ENCODE measurements around the gene ACADM.

Gene ACADM

DNA sequence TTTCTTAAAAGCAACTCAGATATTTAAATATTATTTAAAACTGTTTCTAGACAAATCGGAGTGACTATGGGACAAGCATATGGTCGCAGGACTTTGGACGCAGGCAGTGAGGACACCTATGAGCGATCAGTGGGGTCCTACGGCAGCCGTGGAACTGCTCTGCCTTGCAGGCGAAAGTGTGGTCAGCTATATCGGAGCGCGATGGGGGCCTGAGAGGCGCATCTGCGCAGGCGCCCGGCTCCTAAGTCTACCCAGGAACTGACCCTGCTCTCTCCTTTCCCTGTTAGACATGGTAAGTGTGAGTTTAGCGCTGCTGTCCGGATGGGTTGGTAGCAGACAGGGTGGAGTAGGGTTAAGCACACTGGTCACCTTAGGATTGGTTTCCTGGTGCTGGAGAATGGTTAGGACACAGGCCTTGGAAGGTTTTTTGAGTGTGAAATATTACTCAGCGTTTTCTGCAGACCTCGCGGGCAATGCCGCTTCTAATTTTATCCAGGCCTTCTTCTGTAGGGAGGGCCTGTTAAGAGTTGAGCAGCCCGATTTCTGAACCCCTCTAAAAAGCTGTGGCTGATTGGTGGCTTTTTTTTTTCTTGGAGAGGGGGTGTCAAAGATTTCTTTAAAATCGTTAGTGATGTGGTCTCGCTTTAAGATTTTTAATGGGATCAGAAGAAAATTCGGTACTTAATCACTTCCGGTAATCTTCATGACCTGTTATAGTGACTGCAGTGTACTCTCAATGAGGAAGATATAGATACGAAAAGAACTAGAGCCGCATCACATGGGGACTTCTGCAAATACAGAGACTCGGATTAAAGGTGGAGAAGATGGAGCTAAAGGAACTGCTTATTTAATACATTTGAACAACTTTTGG, 61.7 kb downstream of the ACADM start, which contains the start of gene RABGGTB:
Gene RABGGTB (plus strand): TSS at position 274 of the 871 bp plus-strand sequence. CDS start 16 bp downstream, at position 290.
- no peak for TF ChIP-seq CTCF (conservative IDR thresholded peaks at IDR 0.05; ENCODE audit: low read depth, low read length)
- H3K4me3 ChIP-seq (ENCODE audit: low read depth, low read length), result peak within 1 kb of the TSS; percentile 64
- DNase-seq (ENCODE audit: low read depth), result peak; percentile 98

- no peak for TF ChIP-seq CTCF (conservative IDR thresholded peaks at IDR 0.05; ENCODE audit: low read depth, low read length)
- peak overlapping the region; percentile 64 for H3K4me3 ChIP-seq (ENCODE audit: low read depth, low read length)
Observed at GRCh38 chr1:75786901-75787493, 62.5 kb downstream of the ACADM start.

DNA sequence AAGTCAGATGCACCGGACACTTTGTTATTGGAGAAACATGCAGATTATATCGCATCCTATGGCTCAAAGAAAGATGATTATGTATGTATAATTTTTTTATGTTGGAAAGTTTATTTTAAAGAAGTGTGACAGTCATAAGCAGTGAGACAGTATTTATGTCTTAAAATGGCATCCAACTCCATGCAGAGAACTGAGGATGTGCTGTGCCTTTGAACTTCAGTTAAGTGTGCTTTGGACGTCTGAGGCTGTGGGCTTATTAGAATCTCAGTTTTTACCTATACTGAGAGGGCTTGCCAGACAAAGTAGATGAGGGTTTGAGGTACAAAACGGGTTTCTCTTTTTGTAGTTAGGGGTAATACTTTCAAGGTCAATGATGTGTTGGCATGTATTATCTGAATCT, 63.0 kb downstream of the ACADM start:
- TF ChIP-seq CTCF (conservative IDR thresholded peaks at IDR 0.05; ENCODE audit: low read depth, low read length), result no peak
- DNase-seq (ENCODE audit: low read depth), result no peak
- H3K4me3 ChIP-seq (ENCODE audit: low read depth, low read length), result peak overlapping the region; percentile 64

More at GRCh38 chr1:75786901-75787493, 62.5 kb downstream of the ACADM start:
- DNase-seq (ENCODE audit: low read depth), result no peak

DNA sequence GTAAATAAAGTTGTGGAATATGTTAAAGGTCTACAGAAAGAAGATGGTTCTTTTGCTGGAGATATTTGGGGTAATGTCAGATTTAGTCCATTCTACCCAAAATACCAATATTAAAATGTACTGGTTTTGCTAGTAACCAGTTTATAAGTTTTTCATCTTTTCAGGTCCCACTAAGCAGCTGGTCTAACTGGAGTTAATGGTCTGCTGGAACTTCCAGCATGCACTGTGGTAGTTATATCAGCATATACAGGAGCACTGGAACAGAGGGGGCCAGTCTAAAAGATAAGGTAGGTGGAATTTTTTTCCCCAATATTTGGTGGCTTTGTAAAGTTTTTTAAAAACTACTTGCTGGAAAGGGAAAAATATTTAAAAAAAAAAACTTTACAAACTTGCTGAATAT, 65.5 kb downstream of the ACADM start:
- no peak for DNase-seq (ENCODE audit: low read depth)
- TF ChIP-seq CTCF (conservative IDR thresholded peaks at IDR 0.05; ENCODE audit: low read depth, low read length), result no peak
- H3K4me3 ChIP-seq (ENCODE audit: low read depth, low read length), result peak overlapping the region; percentile 1

DNA sequence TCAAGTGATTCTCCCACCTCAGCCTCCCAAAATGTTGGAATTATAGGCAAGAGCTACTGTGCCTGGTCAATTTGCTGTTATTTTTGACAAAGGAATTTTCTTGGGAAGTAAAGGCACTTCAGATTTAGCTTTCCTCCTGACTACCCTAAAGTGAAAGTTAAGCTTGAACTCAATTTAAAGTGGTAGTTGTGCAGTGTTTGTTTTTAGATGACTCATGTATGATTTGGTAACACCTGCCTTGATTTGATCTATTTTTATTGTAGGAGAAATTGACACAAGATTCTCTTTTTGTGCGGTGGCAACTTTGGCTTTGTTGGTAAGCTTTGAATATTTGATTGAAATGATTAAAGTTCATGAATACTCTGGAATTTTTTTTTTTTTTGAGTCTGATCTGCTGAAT, 66.5 kb downstream of the ACADM start:
- peak; percentile 56 for DNase-seq (ENCODE audit: low read depth)
- TF ChIP-seq CTCF (conservative IDR thresholded peaks at IDR 0.05; ENCODE audit: low read depth, low read length), result no peak
- no peak overlapping the region for H3K4me3 ChIP-seq (ENCODE audit: low read depth, low read length)

DNA sequence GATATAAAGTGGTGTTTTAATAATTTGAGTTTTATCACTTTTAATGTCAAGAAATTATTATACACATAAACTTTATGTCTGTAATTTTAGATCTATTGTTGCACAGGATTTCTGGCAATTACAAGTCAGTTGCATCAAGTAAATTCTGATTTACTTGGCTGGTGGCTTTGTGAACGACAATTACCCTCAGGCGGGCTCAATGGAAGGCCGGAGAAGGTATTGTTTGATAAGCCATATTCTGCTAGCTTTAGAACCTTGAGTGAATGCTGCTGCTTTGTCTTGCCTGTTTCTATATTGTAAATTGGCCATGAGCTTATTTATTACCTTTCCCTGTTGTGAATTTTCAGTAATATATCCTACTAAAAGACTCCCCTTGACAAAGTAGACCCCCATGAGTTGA, 67.6 kb downstream of the ACADM start:
- no peak for TF ChIP-seq CTCF (conservative IDR thresholded peaks at IDR 0.05; ENCODE audit: low read depth, low read length)
- no peak for DNase-seq (ENCODE audit: low read depth)
- H3K4me3 ChIP-seq (ENCODE audit: low read depth, low read length), result no peak overlapping the region
